OCI-LY3 (cell line): Measurements from ENCODE around the gene F10.

ENCODE experiments used
- H2AFZ ChIP-seq: fragments of 200-600, 300-600 bp; shearing (Covaris generic); 2 replicates; pipeline ENCODE4 v1.6.0; 2014; ENCODE audit warnings: antibody characterized with exemption, low read depth, low read length
- H3K27ac ChIP-seq: fragments of 200-600, 300-600 bp; sonication (generic); 2 replicates; pipeline ENCODE4 v1.5.1; 2014; ENCODE audit warnings: mild to moderate bottlenecking, low read length, moderate library complexity, mixed read lengths
- H3K27me3 ChIP-seq: fragments of 200-600, 300-600 bp; sonication (generic); 2 replicates; pipeline ENCODE4 v1.6.1; 2014; ENCODE audit warnings: low read depth, low read length, mixed read lengths
- H3K36me3 ChIP-seq: fragments of 200-600, 300-600 bp; sonication (generic); replicated peaks from 2 replicates; pipeline ENCODE3; 2014; ENCODE audit warnings: low read depth, low read length, mixed read lengths
- H3K4me1 ChIP-seq: fragments of 300-600, 200-600 bp; sonication (generic); 2 replicates; pipeline ENCODE4 v1.6.1; 2014; ENCODE audit warnings: low read length, mixed read lengths
- H3K4me2 ChIP-seq: fragments of 200-600, 300-600 bp; sonication (generic); 2 replicates; pipeline ENCODE4 v1.6.1; 2014; ENCODE audit warnings: low read length, mixed read lengths
- H3K4me3 ChIP-seq: fragments of 300-600, 200-600 bp; sonication (generic); 2 replicates; pipeline ENCODE4 v1.5.1; 2014; ENCODE audit warnings: antibody characterized with exemption, mild to moderate bottlenecking, low read length, moderate library complexity
- H3K79me2 ChIP-seq: fragments of 300-600, 200-600 bp; shearing (Covaris generic); 2 replicates; pipeline ENCODE4 v1.6.1; 2014; ENCODE audit warnings: mild to moderate bottlenecking, low read length, mixed read lengths
- H3K9ac ChIP-seq: fragments of 300-600, 200-600 bp; shearing (Covaris generic); 2 replicates; pipeline ENCODE4 v1.6.0; 2014; ENCODE audit warnings: mild to moderate bottlenecking, low read length, moderate library complexity
- H3K9me3 ChIP-seq: fragments of 200-600, 300-600 bp; shearing (Covaris generic); 2 replicates; pipeline ENCODE4 v1.6.1; 2014; ENCODE audit warnings: low read length, mixed read lengths; ENCODE audit not compliant: insufficient read depth
- H4K20me1 ChIP-seq: fragments of 200-600, 300-600 bp; sonication (generic); 2 replicates; pipeline ENCODE4 v1.6.1; 2016; ENCODE audit warnings: low read length, mixed read lengths; ENCODE audit not compliant: insufficient read depth
- EZH2phosphoT487 ChIP-seq: fragments of 200-600 bp; shearing (Covaris generic); IDR thresholded peaks from 2 replicates; pipeline ENCODE4 v1.6.1; 2018; ENCODE audit warnings: antibody characterized with exemption, mixed run types, low read depth
- TF ChIP-seq, protein P1 (sequence below): fragments of 200-600, 300-600 bp; sonication (generic); IDR thresholded peaks from 2 replicates; pipeline ENCODE4 v1.5.1; 2014; ENCODE audit warnings: antibody characterized with exemption, low read length, low read depth

F10 gene

DNA sequence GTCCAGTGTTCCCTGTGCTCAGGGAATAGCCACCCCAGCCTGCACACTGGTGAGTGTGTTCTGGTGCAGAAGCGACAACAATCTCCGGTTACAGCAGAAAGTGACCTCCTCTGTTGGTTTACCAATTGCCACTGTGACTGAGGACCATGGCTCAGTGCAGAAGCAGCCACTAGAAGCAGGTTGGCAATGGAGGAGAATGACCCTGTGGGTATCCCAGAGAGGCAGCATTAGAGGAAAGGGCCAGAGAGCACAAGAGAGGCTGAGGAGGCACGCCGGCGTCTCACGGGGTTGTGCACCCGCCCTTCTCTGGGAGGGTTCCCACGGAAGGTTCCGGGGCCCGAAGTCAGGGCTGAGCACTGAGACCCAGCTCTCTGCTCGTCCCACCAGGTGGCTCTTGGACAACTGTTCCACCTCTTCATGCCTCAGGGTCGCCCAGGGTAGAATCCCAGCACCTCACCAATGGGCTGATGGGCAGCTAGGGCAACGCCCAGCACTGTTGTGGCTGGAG is 49.9 kb downstream of the F10 start:
- no peaks in the 10 kb centered on the region for H3K79me2 ChIP-seq
- H2AFZ ChIP-seq: no peak overlapping the region
- no peaks in the 10 kb centered on the region for H3K27me3 ChIP-seq
- H3K4me3 ChIP-seq: no peak overlapping the region
- peaks cover 59% of the 10 kb centered on the region for H3K36me3 ChIP-seq
- TF ChIP-seq, protein P1, sequence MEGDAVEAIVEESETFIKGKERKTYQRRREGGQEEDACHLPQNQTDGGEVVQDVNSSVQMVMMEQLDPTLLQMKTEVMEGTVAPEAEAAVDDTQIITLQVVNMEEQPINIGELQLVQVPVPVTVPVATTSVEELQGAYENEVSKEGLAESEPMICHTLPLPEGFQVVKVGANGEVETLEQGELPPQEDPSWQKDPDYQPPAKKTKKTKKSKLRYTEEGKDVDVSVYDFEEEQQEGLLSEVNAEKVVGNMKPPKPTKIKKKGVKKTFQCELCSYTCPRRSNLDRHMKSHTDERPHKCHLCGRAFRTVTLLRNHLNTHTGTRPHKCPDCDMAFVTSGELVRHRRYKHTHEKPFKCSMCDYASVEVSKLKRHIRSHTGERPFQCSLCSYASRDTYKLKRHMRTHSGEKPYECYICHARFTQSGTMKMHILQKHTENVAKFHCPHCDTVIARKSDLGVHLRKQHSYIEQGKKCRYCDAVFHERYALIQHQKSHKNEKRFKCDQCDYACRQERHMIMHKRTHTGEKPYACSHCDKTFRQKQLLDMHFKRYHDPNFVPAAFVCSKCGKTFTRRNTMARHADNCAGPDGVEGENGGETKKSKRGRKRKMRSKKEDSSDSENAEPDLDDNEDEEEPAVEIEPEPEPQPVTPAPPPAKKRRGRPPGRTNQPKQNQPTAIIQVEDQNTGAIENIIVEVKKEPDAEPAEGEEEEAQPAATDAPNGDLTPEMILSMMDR: no peak
- no peak for TF ChIP-seq EZH2phosphoT487
- H4K20me1 ChIP-seq: no peaks in the 10 kb centered on the region
- H3K27ac ChIP-seq: no peak overlapping the region
- H3K9me3 ChIP-seq: no peaks in the 10 kb centered on the region
- H3K4me2 ChIP-seq: no peak overlapping the region
- no peak overlapping the region for H3K9ac ChIP-seq
- no peaks in the 10 kb centered on the region for H3K4me1 ChIP-seq

DNA sequence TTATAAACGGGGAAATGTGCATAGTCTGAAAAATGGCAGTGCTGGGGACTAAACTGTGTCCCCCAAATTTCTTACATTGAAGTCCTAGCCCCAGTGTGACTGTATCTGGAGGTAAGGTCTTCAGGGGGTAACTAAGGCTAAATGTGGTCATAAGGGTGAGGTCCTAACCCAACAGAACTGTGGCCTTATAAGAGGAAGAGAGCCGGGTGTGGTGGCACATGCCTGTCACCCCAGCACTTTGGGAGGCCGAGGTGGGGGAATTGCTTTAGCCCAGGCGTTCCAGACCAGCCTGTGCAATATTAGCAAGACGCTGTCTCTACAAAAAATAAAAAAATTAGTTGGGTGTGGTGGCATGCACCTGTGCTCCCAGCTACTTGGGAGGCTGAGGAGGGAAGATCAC is 53.7 kb downstream of the F10 start:
- H3K9me3 ChIP-seq: no peaks in the 10 kb centered on the region
- H3K4me1 ChIP-seq: no peaks in the 10 kb centered on the region
- no peaks in the 10 kb centered on the region for H3K79me2 ChIP-seq
- no peaks in the 10 kb centered on the region for H4K20me1 ChIP-seq
- no peak overlapping the region for H3K27ac ChIP-seq
- peaks cover 80% of the 10 kb centered on the region for H3K36me3 ChIP-seq
- H3K9ac ChIP-seq: no peak overlapping the region
- no peak overlapping the region for H3K4me2 ChIP-seq
- no peaks in the 10 kb centered on the region for H3K27me3 ChIP-seq
- H2AFZ ChIP-seq: no peak overlapping the region
- TF ChIP-seq, protein P1: no peak
- no peak for TF ChIP-seq EZH2phosphoT487
- no peak overlapping the region for H3K4me3 ChIP-seq

DNA sequence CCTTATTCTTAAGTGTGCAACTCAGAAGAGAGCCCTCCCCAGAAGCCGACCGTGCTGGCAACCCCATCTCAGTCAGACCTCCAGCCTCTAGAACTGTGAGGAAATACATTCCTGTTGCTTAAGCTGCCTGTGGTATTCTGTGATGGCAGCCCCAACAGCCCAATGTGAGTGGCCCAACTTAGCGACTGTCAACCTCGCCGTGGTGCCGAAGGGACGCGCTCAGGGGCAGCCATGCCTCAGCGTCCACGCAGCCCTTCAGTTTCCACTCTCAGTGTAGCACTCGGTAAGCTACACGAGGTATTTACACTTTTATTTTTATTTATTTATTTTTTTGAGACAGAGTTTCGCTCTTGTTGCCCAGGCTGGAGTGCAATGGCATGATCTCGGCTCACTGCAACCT is 54.2 kb downstream of the F10 start:
- no peak overlapping the region for H3K9ac ChIP-seq
- no peaks in the 10 kb centered on the region for H3K79me2 ChIP-seq
- H3K27ac ChIP-seq: no peak overlapping the region
- H3K36me3 ChIP-seq: peaks cover 76% of the 10 kb centered on the region
- H3K27me3 ChIP-seq: no peaks in the 10 kb centered on the region
- no peaks in the 10 kb centered on the region for H3K9me3 ChIP-seq
- no peak for TF ChIP-seq EZH2phosphoT487
- TF ChIP-seq, protein P1: no peak
- no peaks in the 10 kb centered on the region for H3K4me1 ChIP-seq
- no peak overlapping the region for H3K4me3 ChIP-seq
- no peak overlapping the region for H3K4me2 ChIP-seq
- H2AFZ ChIP-seq: no peak overlapping the region
- H4K20me1 ChIP-seq: no peaks in the 10 kb centered on the region

DNA sequence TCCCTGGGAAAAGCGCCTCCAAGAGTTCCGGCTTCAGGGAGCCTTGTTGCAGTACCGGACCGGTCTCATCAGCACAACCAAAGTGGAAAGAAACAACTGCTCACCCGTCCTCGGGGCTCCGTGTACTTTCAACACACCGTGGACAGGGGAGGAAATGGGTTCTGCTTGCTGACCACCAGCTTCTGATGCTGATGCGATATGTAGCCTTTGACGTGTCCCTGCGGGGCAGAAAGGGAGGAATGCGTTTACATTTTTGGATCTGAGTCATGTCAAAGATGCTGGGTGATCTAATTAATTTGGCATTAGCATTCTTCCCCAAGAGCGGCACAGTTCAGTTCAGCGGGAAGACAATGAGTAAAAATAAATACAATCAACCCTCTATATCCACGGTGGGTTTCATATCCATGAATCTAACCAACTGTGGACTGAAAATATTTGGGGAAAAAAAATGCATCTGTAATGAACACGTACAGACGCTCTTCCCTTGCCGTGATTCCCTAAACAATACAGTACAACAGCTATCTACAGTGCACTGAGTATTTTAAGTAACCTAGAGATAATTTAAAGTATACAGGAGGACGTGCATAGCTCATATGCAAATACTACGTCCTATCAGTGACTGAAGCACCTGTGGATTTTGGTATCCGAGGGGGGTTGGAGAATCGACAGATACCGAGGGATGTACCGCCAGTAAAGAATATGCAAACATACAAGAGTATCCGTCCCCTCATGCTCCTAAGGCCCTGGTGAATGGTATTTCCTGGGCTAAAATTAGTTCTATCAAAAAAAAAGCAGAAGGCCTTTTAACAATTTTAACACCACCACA is 55.7 kb downstream of the F10 start:
- Histone ChIP-seq H3K27me3 (no peaks in the 10 kb centered on the region), H3K9ac (no peak overlapping the region), H3K27ac (no peak overlapping the region), H3K4me3 (no peak overlapping the region), H3K79me2 (no peaks in the 10 kb centered on the region), H3K9me3 (no peaks in the 10 kb centered on the region), H3K36me3 (peaks cover 76% of the 10 kb centered on the region), H4K20me1 (no peaks in the 10 kb centered on the region), H3K4me1 (no peaks in the 10 kb centered on the region), H3K4me2 (no peak overlapping the region), H2AFZ (no peak overlapping the region)
- TF ChIP-seq, protein P1: no peak
- no peak for TF ChIP-seq EZH2phosphoT487
